Thyroid gland (tissue), 4 donors: ENCODE results near the gene NKD1.

Experiments used
- POLR2A ChIP-seq, 2 donors: fragments of 450-650 bp; IDR thresholded peaks; one replicate each; pipeline ENCODE4 v1.6.1; 2017; ENCODE audit warnings: antibody characterized with exemption in 2 of 2, mild to moderate bottlenecking in 2 of 2, moderate library complexity in 1 of 2
- TF ChIP-seq, protein P1 (sequence below), 6 experiments: fragments of 200-600 bp in 3 of 6; fragments of 450-650 bp in 3 of 6; sonication (generic) in 3 of 6; IDR thresholded peaks; one replicate each; pipeline ENCODE4 v1.5.1; 2016 to 2019; ENCODE audit warnings: antibody characterized with exemption in 6 of 6, mild to moderate bottlenecking in 2 of 6, inconsistent platforms in 1 of 6, moderate library complexity in 1 of 6

DNA sequence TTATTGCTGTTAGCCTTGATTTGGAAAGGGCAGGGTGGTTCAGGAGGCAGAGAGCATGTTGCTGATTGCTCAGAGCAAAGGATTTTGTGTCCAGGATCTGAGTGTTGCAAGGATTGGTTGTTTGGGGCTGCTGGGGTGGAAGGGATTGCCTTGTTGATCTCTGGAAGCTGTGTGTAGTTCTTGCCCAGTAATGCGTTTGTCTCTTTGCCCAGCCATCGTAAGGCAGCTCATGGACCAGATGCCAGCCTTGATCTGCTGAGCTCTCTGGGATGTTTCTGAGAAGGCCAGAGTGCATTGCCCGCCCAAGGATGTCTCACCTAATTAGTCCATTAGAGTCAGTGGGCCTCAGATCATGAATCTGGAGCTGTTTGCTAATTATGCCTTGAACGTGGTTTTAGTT is 33.6 kb downstream of the NKD1 start:
- TF ChIP-seq, protein P1, sequence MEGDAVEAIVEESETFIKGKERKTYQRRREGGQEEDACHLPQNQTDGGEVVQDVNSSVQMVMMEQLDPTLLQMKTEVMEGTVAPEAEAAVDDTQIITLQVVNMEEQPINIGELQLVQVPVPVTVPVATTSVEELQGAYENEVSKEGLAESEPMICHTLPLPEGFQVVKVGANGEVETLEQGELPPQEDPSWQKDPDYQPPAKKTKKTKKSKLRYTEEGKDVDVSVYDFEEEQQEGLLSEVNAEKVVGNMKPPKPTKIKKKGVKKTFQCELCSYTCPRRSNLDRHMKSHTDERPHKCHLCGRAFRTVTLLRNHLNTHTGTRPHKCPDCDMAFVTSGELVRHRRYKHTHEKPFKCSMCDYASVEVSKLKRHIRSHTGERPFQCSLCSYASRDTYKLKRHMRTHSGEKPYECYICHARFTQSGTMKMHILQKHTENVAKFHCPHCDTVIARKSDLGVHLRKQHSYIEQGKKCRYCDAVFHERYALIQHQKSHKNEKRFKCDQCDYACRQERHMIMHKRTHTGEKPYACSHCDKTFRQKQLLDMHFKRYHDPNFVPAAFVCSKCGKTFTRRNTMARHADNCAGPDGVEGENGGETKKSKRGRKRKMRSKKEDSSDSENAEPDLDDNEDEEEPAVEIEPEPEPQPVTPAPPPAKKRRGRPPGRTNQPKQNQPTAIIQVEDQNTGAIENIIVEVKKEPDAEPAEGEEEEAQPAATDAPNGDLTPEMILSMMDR (IDR thresholded peaks at IDR 0.05), result no peak
- no peak for TF ChIP-seq POLR2A (IDR thresholded peaks at IDR 0.05)
